GM19025 (cell line): Measurements from ENCODE around the gene LAT.
"Not testable (repeated sequence)": the region's sequence is repeated elsewhere in the genome, so short reads cannot be mapped to it uniquely, and the experiment has no call there.

ENCODE experiments used
- ATAC-seq: cut with Tn5 transposase; IDR thresholded peaks from one replicate; pipeline ENCODE4 v1.9.1; 2021; ENCODE audit warnings: mild to moderate bottlenecking, low read depth, moderate library complexity; ENCODE audit not compliant: unreplicated experiment

Gene LAT

DNA sequence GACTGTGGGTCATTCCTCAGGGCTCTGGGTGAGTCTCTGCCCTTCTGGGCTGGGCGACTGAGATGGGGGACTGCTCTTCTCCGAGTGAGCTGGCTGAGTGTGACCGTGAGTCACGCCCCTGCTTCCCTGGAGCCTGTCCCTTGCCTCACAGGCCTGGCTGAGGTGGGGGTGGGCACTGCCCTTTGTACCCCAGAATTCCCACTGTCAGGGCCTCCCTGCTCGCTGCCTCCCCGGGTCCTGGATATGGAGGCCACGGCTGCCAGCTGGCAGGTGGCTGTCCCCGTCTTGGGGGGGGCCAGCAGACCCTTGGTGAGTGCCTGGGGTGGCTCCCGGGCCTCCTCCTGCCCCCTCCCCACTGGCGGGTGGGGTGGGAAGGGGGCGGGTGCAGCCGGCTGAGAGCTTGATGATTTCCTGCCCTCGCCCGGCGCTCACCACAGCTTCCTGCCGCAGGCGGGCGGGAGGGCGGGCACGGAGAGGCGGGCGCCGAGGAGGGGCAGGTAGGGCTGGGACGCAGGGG lies at the start of gene LAT:
Gene LAT, plus strand, starts transcription at position 434 of the 517 bp plus-strand sequence. CDS start 366 bp downstream, outside the sequence.
- ATAC-seq, result no peak

DNA sequence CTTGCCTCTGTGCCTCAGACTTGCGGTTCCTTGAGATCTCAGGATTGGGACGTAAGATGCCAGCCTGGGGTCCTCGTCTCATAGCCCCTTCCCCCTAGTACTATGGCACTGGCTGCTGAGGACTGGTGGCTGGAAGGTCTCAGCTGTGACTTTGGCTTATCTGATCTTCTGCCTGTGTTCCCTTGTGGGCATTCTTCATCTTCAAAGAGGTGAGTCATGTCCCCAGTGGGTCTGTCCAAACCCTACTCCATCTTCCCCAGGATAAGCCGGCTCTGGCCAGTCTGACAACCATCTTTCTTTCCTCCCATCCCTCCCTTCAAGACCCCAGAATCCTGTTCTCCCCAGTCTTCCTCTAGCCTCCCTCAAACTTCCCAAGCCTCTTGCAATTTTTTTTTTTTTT lies 49.5 kb upstream of the LAT start:
- ATAC-seq, result no peak

DNA sequence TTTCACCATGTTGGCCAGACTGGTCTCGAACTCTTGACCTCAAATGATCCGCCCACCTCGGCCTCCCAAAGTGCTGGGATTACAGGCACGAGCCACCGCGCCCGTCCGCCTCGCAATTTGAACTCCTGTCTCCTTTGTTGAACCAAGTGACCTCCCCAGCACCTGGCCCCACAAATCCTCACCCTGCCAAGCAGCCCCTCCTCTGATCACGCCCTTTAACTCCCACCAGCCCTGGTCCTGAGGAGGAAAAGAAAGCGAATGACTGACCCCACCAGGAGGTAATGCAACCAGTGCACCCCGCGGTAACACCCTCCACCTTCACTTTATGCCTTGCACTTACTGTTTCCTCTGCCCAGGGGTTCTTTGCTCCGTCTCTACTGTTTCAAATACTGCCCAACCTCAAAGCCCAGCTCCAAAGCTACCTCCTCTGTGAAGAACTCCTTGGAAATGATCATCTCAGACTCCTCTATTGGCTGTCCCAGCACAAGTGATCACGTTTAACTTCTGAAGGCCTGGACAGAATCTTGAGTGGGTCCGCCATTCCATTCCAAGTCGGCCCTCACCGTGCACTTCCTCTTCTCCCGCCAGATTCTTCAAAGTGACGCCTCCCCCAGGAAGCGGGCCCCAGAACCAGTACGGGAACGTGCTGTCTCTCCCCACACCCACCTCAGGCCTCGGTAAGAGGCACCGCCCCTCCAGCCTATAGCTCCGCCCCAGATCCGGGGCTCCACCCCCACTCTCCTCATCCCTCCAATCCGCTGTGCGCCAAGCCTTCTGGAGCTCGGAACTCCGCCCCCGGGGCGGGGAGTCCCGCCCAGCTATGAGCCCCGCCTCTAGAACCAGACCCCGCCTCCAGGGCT lies 48.7 kb upstream of the LAT start:
- peak; percentile 74 for ATAC-seq

- ATAC-seq, result no peak
Measured at GRCh38 chr16:28936784-28937155, 48.1 kb upstream of the LAT start.

DNA sequence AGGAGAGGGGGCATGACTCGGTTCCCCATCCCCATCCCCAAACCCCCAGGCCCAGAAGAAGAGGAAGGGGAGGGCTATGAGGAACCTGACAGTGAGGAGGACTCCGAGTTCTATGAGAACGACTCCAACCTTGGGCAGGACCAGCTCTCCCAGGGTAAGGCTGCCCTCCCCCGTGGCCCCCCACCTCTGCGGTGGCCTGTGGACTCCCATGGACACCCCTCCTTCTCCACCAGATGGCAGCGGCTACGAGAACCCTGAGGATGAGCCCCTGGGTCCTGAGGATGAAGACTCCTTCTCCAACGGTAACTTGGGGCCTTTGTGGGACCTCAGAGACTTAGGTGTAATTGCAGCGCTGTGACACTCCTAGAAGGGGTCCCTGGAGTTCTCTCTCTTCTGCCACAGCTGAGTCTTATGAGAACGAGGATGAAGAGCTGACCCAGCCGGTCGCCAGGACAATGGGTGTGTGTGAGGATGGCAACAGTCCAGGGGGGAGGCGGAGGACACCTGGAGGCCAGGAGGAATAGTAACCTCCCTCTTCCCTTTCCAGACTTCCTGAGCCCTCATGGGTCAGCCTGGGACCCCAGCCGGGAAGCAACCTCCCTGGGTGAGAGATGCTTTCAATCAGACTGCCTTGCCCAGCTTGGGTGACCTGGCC lies 47.5 kb upstream of the LAT start:
- no peak for ATAC-seq

- no peak for ATAC-seq
Measured at GRCh38 chr16:28938721-28939120, 46.1 kb upstream of the LAT start.

DNA sequence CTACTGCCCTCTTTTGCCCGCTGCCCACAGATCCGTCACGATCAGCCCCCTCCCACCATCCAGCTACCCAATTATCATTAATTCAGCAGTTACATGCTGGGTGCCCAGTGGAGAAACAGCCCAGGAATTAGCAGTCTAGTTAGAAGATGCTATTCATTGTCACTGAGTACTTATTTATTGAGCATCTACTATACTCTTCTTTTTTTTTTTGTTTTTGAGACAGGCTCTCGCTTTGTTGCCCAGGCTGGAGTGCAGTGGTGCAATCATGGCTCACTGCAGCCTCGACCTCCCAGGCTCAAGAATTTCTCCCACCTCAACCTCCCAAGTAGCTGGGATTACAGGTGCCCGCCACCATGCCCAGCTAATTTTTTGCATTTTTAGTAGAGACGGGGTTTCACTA lies 45.0 kb upstream of the LAT start:
- not testable (repeated sequence) for ATAC-seq

DNA sequence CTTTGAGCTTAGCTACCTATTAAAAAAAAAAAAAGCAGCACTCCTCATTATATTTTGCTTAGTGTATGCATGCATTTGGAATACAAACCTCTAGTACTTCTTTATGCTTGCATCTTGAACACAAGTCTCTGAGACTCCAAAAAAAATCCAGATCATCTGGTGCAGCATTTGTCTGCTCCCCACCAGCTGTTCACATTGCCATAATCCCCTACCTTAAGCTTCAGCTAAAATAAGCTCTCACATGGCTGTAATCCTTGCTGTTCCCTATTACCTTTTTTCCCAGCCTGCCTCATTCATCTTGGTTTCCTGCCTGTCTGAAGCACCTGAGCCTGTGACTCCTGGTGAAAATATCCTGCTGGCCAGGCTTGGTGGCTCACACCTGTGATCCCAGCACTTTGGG lies 41.6 kb upstream of the LAT start:
- ATAC-seq, result no peak

DNA sequence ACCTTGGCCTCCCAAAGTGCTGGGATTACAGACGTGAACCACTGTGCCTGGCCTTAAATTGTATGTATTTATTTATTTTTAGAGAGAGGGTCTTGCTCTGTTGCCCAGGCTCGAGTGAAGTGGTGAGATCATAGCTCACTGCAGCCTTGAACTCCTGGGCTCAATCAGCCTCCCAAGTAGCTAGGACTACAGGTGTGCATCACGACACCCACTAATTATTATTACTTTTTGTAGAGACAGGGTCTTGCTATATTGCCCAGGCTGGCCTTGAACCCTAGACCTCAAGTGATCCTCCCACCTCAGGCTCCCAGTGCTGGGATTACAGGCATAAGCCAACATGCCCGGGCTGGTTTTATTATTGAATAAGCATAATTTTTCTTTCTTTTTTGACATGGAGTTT lies 38.2 kb upstream of the LAT start:
- ATAC-seq, result no peak

DNA sequence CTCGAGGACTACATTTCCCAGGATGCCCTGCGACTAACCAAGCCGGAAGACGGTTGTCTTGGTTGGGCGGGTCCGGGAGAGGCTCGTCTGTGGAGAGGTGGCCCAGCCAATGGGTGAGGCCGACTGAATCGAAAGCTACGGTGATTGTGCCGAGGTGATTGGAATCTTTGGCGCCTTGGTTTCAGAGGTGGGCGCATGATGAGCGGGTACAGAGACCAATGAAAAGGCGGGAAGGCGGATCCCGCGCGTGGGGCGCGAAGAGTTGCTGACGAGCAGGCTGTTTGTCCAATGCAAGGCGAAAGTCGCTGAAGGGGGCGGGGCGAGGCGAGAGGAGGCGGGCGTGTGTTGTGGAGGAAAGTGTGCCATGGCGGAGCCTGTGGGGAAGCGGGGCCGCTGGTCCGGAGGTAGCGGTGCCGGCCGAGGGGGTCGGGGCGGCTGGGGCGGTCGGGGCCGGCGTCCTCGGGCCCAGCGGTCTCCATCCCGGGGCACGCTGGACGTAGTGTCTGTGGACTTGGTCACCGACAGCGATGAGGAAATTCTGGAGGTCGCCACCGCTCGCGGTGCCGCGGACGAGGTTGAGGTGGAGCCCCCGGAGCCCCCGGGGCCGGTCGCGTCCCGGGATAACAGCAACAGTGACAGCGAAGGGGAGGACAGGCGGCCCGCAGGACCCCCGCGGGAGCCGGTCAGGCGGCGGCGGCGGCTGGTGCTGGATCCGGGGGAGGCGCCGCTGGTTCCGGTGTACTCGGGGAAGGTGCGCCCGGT lies 34.0 kb upstream of the LAT start, which contains the start of gene NFATC2IP:
Gene NFATC2IP, plus strand, starts transcription at position 290 of the 762 bp plus-strand sequence. Its CDS starts 75 bp downstream, at position 365.
- ATAC-seq, result peak; percentile 95

- peak; percentile 6 for ATAC-seq
Measured at GRCh38 chr16:28951410-28951943, 33.4 kb upstream of the LAT start.

- ATAC-seq, result no peak
Measured at GRCh38 chr16:28958216-28958615, 26.6 kb upstream of the LAT start.

GRCh38 chr16:28958836-28959235 lies 26.0 kb upstream of the LAT start:
- ATAC-seq, result no peak

- ATAC-seq, result no peak
Measured at GRCh38 chr16:28964072-28964471, 20.8 kb upstream of the LAT start.

DNA sequence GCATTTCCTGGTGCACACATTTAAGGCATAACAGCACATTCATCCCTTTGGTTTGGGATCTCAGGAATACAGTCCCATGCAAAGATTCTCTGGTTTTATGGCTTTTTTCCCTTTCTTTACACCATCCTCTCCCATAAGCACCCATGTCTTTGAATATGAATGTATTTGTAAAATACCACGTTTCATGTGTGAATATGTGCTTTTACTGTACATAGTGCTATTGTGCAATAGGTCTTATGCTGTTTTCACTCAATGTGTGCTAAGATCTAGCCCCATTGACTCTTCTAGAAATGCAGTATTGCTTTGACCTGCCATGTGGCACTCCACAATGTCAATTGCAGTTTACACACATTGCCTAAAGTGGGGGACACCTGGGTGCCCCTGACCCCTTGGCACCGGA lies 20.4 kb upstream of the LAT start:
- no peak for ATAC-seq

DNA sequence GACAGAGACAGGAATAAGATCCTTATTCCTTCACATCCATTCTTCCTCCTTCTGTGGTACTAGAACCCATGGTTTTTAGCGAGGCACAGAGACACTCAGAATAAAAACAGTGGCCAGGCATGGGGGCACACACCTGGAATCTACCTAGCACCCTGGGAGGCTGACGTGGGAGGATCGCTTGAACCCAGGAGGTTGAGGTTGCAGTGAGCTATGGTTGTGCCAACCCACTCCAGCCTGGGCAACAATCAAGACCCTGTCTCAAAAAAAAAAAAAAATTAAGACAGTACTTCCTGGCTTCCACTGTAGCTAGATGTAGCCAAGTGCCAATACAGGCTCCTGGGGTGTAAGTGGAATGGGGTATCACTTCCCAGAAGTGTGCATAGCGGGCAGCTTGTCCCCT lies 17.7 kb upstream of the LAT start:
- ATAC-seq, result no peak

DNA sequence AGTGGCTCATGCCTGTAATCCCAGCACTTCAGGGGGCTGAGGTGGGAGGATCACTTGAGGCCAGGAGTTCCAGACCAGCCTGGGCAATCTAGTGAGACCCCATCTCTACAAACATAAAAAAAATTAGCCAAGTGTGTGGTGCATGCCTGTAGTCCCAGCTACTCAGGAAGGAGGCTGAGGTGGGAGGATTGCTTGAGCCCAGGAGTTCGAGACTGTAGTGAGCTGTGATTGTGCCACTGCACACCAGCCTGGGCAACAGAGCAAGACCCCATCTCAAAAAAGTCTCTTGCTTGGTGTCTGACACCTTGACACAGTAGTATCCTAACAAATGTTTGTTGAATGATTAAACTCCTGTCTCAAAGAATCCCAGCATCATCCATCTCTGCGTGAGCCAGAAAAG lies 15.2 kb upstream of the LAT start:
- ATAC-seq, result not testable (repeated sequence)

DNA sequence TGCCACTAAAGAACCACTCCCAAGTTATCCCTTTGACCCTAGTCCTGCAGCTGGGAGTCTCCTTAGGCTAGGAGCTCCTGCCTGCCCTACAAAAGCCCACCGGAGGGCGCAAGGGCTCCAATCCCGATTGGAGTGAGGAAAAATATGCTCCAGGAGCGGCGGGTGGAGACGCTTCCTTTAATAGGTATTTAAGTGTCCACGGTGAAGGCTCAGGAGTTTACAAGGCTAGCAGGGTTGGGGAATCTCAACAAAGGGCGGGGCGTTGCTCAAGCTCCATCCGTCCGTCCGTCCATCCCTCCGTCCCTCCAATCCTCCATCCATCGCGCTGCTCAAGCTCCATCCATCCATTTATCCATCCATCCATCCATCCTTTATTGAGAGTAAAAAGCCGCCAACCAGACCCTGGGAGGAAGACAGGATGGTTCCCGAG lies 10.8 kb upstream of the LAT start:
- ATAC-seq, result no peak

DNA sequence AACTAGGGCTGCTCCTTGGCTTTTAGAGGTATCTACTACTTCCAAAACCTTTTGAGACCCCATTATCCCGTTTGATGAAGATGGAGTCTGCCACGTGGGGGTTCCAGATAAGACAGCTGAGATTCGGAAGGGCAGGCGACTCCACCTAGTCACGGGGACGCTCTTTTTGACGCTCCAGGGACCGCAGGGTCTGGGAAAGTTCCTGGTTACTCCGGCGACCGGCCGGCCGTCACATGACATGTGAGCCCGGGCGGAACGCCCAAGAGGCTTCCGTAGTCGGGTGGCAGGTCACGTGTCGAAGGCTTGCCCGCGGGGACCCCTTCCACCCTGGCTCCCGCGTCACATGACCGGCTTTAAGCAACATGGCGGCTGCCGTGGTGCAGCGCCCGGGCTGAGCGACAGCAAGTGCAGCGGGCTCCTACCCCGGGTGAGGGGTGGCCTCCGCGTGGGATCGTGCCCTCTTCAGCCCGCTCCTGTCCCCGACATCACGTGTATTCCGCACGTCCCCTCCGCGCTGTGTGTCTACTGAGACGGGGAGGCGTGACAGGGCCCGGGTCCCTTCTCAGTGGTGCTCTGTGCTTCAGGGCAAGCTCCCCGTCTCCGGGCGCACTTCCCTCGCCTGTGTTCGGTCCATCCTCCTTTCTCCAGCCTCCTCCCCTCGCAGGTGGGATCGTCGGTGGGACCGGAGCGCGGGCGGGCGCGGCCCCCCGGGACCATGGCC lies 10.3 kb upstream of the LAT start, which contains the start of gene SPNS1:
Gene SPNS1, plus strand, starts transcription at position 342 of the 721 bp plus-strand sequence. Its CDS starts 374 bp downstream, at position 716.
- peak; percentile 87 for ATAC-seq

DNA sequence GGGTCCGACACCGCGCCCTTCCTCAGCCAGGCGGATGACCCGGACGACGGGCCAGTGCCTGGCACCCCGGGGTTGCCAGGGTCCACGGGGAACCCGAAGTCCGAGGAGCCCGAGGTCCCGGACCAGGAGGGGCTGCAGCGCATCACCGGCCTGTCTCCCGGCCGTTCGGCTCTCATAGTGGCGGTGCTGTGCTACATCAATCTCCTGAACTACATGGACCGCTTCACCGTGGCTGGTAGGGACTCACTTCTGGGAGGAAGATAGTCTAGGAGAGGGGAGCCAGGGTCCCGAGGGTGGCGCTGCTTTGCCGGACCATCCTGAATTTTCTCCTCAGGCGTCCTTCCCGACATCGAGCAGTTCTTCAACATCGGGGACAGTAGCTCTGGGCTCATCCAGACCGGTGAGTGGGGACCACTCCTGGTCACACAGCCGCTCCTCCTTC lies 9.7 kb upstream of the LAT start:
- ATAC-seq, result no peak
